ENCODE results near the gene RINL. TPM values are rescaled to one million over a fixed set of nuclear protein-coding genes. Genes with fewer than 3 reads are reported as not detected.
"Not testable (repeated sequence)": the region's sequence is repeated elsewhere in the genome, so short reads cannot be mapped to it uniquely, and the experiment has no call there.

Gene RINL
- total and polyA plus RNA-seq, 2 donors from 2014 or later = 9.5 to 13.0 TPM

GRCh38 chr19:38856813-38857212 is 21.3 kb downstream of the RINL start:
- DNase-seq (no peak), FAIRE-seq (no peak)
- Histone ChIP-seq H3K27ac (ENCODE audit: low read depth in 2 of 2, low read length in 2 of 2) (no peak overlapping the region), H3K4me1 (ENCODE audit: control insufficient read depth in 2 of 3, insufficient read depth in 2 of 3, low read depth in 1 of 3, low read length in 3 of 3) (peaks cover 0 to 4% (median 0%) of the 10 kb centered on the region in 3 donors), H3K4me3 (ENCODE audit: low read length in 3 of 3) (no peak overlapping the region), H3K9me3 (ENCODE audit: control insufficient read depth in 2 of 3, insufficient read depth in 1 of 3, low read length in 3 of 3) (no peaks in the 10 kb centered on the region), H3K36me3 (ENCODE audit: control insufficient read depth in 2 of 3, insufficient read depth in 3 of 3, low read length in 3 of 3) (no peaks in the 10 kb centered on the region), H3K27me3 (ENCODE audit: control insufficient read depth, insufficient read depth, low read length) (no peaks in the 10 kb centered on the region), H3K9ac (ENCODE audit: low read length in 3 of 3) (no peak overlapping the region)
- no peak for TF ChIP-seq CTCF (IDR thresholded peaks at IDR 0.05; ENCODE audit: borderline replicate concordance, extremely low read depth, insufficient read depth)
- intact Hi-C loops (cut with DNase I) = no loop called here

GRCh38 chr19:38855751-38856150 is 22.3 kb downstream of the RINL start:
- intact Hi-C loops (cut with DNase I); H3K27ac ChIP-seq (ENCODE audit: low read depth in 2 of 2, low read length in 2 of 2); FAIRE-seq; H3K4me3 ChIP-seq (ENCODE audit: low read length in 3 of 3); H3K9me3 ChIP-seq (ENCODE audit: control insufficient read depth in 2 of 3, insufficient read depth in 1 of 3, low read length in 3 of 3); DNase-seq; H3K9ac ChIP-seq (ENCODE audit: low read length in 3 of 3); H3K27me3 ChIP-seq (ENCODE audit: control insufficient read depth, insufficient read depth, low read length); H3K36me3 ChIP-seq (ENCODE audit: control insufficient read depth in 2 of 3, insufficient read depth in 3 of 3, low read length in 3 of 3): not testable (repeated sequence)
- peaks cover 0 to 13% (median 7%) of the 10 kb centered on the region in 3 donors for H3K4me1 ChIP-seq (ENCODE audit: control insufficient read depth in 2 of 3, insufficient read depth in 2 of 3, low read depth in 1 of 3, low read length in 3 of 3)

GRCh38 chr19:38854961-38855360 is 23.1 kb downstream of the RINL start:
- FAIRE-seq; DNase-seq; H3K27me3 ChIP-seq (ENCODE audit: control insufficient read depth, insufficient read depth, low read length); H3K9me3 ChIP-seq (ENCODE audit: control insufficient read depth in 2 of 3, insufficient read depth in 1 of 3, low read length in 3 of 3); intact Hi-C loops (cut with DNase I); H3K4me3 ChIP-seq (ENCODE audit: low read length in 3 of 3); H3K27ac ChIP-seq (ENCODE audit: low read depth in 2 of 2, low read length in 2 of 2); H3K36me3 ChIP-seq (ENCODE audit: control insufficient read depth in 2 of 3, insufficient read depth in 3 of 3, low read length in 3 of 3); H3K9ac ChIP-seq (ENCODE audit: low read length in 3 of 3): not testable (repeated sequence)
- H3K4me1 ChIP-seq (ENCODE audit: control insufficient read depth in 2 of 3, insufficient read depth in 2 of 3, low read depth in 1 of 3, low read length in 3 of 3) = peaks cover 0 to 15% (median 8%) of the 10 kb centered on the region in 3 donors

- Histone ChIP-seq H3K4me1 (ENCODE audit: control insufficient read depth in 2 of 3, insufficient read depth in 2 of 3, low read depth in 1 of 3, low read length in 3 of 3) (peaks cover 0 to 24% (median 8%) of the 10 kb centered on the region in 3 donors), H3K36me3 (ENCODE audit: control insufficient read depth in 2 of 3, insufficient read depth in 3 of 3, low read length in 3 of 3) (no peaks in the 10 kb centered on the region), H3K9ac (ENCODE audit: low read length in 3 of 3) (no peak overlapping the region), H3K9me3 (ENCODE audit: control insufficient read depth in 2 of 3, insufficient read depth in 1 of 3, low read length in 3 of 3) (no peaks in the 10 kb centered on the region), H3K27me3 (ENCODE audit: control insufficient read depth, insufficient read depth, low read length) (no peaks in the 10 kb centered on the region), H3K4me3 (ENCODE audit: low read length in 3 of 3) (peak overlapping the region in 1 of 3 donors; percentile 92), H3K27ac (ENCODE audit: low read depth in 2 of 2, low read length in 2 of 2) (peak overlapping the region in 1 of 2 donors; percentile 98)
- intact Hi-C loops (cut with DNase I) = no loop called here
- no peak for FAIRE-seq
- TF ChIP-seq CTCF (IDR thresholded peaks at IDR 0.05; ENCODE audit: borderline replicate concordance, extremely low read depth, insufficient read depth) = no peak
- DNase-seq = no peak
Observed at GRCh38 chr19:38853214-38853613, 24.9 kb downstream of the RINL start.

Measured in kidney (tissue), 14 donors.